HUES48 (cell line): ENCODE measurements around the gene TBCCD1.

Source experiments
- H3K27ac ChIP-seq: one replicate; pipeline ENCODE4 v1.7.0; 2013; ENCODE audit warnings: low read depth, low read length, inconsistent platforms
- H3K27me3 ChIP-seq: 2 replicates; pipeline ENCODE4 v1.6.1; 2013; ENCODE audit warnings: mild to moderate bottlenecking, low read length; ENCODE audit not compliant: control insufficient read depth, insufficient read depth
- H3K36me3 ChIP-seq: 2 replicates; pipeline ENCODE4 v1.6.1; 2013; ENCODE audit warnings: low read length; ENCODE audit not compliant: control insufficient read depth, insufficient read depth
- H3K4me1 ChIP-seq: 2 replicates; pipeline ENCODE4 v1.6.1; 2013; ENCODE audit warnings: mild to moderate bottlenecking, low read length; ENCODE audit not compliant: control insufficient read depth, insufficient read depth
- H3K4me3 ChIP-seq: 2 replicates; pipeline ENCODE4 v1.5.1; 2013; ENCODE audit warnings: mild to moderate bottlenecking, low read depth, low read length
- H3K9ac ChIP-seq: 2 replicates; pipeline ENCODE4 v1.6.1; 2013; ENCODE audit warnings: mild to moderate bottlenecking, low read depth, low read length, moderate library complexity
- H3K9me3 ChIP-seq: 2 replicates; pipeline ENCODE4 v1.6.1; 2013; ENCODE audit warnings: low read length; ENCODE audit not compliant: control insufficient read depth, insufficient read depth

The TBCCD1 gene

DNA sequence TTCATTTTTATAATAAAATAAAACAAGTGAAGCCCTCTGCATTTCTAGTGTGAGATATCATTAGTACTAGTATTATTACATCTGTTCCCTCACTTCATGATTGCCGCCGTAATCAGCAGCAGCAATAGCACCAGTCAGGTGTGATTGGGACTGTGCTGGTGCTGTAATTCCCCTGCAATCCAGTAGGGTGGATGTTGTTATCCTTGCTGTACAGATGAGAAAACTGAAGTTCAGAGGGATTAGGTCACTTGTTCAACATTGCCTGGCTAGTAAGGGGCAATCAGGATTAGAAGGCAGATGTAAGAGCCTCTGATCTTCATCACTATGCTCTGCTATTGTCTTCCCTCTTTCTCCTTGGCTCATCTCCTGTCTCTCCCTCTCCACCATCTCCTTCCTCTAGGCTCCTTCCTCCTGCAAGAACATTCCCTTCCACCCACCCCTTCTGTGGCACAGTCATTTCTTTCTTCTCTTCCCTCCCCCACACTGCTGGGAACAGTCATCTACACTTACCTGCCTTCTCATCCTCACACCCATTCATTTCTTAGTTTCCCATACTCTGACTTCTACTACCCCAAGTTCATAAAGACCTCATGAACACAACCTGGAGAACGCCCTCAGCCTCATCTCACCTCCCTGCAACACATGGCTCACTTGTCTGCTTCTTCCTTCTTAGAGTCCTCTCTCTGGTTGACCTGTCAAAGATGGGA is 52.7 kb downstream of the TBCCD1 start:
- H3K4me1 ChIP-seq, result no peaks in the 10 kb centered on the region

DNA sequence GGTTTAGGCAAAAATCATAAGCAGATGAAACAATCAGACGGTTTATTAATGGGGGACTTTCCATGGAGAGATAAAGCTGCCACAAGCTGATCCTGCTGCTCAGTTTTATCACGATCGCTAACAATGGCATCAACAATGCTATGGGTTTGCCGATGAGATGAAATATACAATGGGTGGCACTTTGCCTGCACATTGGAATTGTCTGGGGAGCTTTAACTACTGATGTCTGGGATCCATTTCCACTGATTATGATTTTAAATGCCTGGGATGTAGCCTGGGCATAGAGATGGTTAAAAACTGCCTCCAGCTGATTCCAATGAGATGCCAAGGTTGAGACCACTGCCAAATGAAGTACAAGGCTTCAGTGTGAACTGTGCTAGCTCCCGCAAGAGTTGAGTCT is 53.8 kb downstream of the TBCCD1 start:
- H3K27ac ChIP-seq, result no peak overlapping the region
- H3K27me3 ChIP-seq, result no peaks in the 10 kb centered on the region
- H3K4me1 ChIP-seq, result no peaks in the 10 kb centered on the region
- no peaks in the 10 kb centered on the region for H3K36me3 ChIP-seq
- no peak overlapping the region for H3K4me3 ChIP-seq
- H3K9ac ChIP-seq, result no peak overlapping the region
- H3K9me3 ChIP-seq, result no peaks in the 10 kb centered on the region

More for the DNA sequence above, 52.7 kb downstream of the TBCCD1 start:
- no peak overlapping the region for H3K9ac ChIP-seq
- H3K27ac ChIP-seq, result no peak overlapping the region
- H3K36me3 ChIP-seq, result no peaks in the 10 kb centered on the region
- H3K27me3 ChIP-seq, result no peaks in the 10 kb centered on the region
- no peaks in the 10 kb centered on the region for H3K9me3 ChIP-seq
- no peak overlapping the region for H3K4me3 ChIP-seq

DNA sequence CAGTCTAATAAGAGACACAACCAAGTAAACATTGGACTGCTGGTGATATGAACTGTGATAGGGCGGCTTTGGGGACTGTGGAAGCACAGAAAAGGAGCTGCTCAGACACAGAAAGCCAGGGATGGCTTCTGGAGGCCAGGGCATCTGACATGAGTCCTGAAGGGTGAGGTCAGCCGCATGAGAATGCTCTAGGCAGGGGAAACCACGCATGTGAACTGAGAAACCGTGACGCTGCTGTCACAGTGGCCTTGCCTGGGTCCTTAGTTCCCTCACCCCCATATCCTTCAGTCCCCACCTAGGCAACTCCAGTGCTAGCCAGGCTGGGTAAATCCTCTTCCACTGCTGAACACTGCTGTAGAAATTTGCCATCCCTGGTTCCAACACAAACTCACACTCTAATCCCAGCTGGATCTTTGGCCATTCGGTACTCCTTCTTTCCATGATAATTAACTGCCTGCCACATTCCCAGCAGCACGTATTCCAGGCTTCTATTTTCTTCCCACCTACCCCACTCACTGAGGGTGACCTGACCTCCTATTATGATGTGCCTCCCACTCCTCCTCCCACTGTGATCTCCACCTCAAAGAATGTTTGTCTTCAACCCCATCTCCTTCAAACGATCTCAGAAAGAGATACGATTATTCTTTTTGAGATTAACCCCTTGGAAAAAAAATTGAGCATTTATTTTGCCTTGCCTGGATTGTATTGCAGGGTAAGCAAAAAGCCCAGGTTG is 54.4 kb downstream of the TBCCD1 start:
- no peaks in the 10 kb centered on the region for H3K4me1 ChIP-seq
- H3K27me3 ChIP-seq, result no peaks in the 10 kb centered on the region
- H3K27ac ChIP-seq, result no peak overlapping the region
- H3K9ac ChIP-seq, result no peak overlapping the region
- no peak overlapping the region for H3K4me3 ChIP-seq
- H3K36me3 ChIP-seq, result no peaks in the 10 kb centered on the region
- H3K9me3 ChIP-seq, result no peaks in the 10 kb centered on the region

DNA sequence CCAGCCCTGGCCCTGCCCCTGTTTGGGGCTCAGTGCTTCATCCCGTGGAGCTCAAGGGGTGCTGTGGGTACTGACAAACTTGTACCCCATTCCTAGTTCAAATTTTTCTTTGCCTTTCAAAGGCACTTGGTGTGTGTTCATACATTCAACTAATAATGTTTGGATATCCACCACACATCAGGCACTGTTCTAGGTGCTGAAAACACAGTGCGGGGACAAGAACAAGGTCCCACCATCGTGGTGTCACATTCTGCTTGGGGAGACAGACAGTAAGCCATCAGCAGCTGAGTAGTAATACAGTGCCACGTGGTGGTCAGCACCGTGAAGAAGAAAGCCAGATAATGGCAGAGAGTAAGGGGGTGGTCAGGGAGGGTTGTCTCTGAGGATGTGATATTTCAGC is 55.4 kb downstream of the TBCCD1 start:
- Histone ChIP-seq H3K4me1 (no peaks in the 10 kb centered on the region), H3K36me3 (no peaks in the 10 kb centered on the region), H3K9me3 (no peaks in the 10 kb centered on the region), H3K27ac (no peak overlapping the region), H3K27me3 (no peaks in the 10 kb centered on the region), H3K9ac (no peak overlapping the region), H3K4me3 (no peak overlapping the region)

DNA sequence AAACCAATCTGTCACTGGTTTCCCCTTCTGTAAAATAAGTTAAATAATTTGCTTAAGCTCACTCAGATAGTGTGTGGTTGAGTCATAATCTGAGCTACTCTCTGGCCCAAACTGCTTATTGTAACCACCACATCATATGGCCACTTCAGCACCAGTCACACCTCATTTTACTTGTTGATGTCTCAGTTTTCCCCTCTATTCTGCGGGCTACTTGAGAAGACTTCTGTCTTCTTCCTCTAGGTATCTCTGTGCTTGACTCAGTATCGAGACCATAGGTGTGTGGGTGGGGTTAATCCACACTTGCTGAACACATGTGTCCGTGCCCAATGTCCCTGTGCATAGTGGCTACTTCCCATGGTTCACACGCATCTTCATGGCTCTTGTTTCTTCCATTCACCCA is 55.9 kb downstream of the TBCCD1 start:
- H3K27ac ChIP-seq, result no peak overlapping the region
- H3K4me3 ChIP-seq, result no peak overlapping the region
- H3K36me3 ChIP-seq, result no peaks in the 10 kb centered on the region
- no peaks in the 10 kb centered on the region for H3K27me3 ChIP-seq
- no peaks in the 10 kb centered on the region for H3K9me3 ChIP-seq
- H3K4me1 ChIP-seq, result no peaks in the 10 kb centered on the region
- no peak overlapping the region for H3K9ac ChIP-seq

DNA sequence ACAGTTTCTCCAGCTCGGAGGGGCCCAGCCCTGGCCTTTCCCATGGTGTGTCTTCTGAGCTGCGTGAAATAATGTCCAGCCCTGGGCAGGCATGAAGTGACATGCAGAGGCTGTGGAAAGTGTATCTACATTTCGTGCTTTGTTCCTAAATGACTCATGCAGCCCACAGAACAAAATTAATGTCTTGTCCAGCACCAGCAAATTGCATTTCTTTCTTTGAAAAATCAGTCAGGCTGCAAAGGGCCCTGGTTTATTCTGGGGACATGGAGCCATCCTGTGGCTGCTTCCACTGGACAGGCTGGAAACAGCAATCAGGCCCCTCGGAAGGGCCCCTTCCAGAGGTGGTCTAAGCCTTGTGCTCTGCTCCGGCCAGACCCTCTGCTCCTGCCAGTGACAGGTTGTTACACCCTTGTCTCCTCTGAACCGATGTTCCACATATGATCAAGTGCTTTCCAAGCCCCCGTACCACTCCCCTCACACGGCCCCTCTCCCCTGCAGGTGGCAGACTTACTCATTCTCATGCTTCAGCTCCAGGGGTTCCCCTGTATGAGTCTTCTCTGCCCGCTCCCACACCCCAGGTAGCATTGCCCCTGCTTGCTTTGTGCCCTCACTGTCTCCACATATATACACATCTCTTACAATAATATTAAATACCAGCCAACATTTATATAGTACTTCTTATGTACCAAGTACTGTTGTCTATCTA is 56.6 kb downstream of the TBCCD1 start:
- no peak overlapping the region for H3K9ac ChIP-seq
- H3K4me3 ChIP-seq, result no peak overlapping the region
- no peaks in the 10 kb centered on the region for H3K36me3 ChIP-seq
- no peaks in the 10 kb centered on the region for H3K4me1 ChIP-seq
- H3K9me3 ChIP-seq, result no peaks in the 10 kb centered on the region
- H3K27me3 ChIP-seq, result no peaks in the 10 kb centered on the region
- no peak overlapping the region for H3K27ac ChIP-seq

DNA sequence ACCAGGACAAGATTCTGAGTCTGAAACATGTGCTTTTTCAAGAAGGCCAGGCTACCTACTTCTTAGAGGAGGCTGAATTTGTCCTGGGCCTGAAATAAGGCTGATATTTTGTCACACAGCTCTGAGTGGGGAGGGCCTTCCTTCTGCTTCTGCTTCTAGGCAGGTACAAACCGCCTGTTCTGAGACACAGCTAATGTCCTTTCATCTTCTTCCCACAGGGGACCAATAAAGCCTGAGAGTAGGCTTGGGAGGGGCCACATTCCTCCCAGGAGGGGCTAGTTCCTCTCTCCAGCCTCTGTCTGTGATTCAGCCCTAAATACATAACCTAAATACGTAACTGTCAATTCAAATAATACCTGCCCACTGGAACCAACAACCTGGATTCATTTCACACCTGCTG is 57.7 kb downstream of the TBCCD1 start:
- H3K9ac ChIP-seq, result no peak overlapping the region
- H3K4me1 ChIP-seq, result no peaks in the 10 kb centered on the region
- no peak overlapping the region for H3K27ac ChIP-seq
- no peaks in the 10 kb centered on the region for H3K36me3 ChIP-seq
- H3K9me3 ChIP-seq, result no peaks in the 10 kb centered on the region
- H3K4me3 ChIP-seq, result no peak overlapping the region
- no peaks in the 10 kb centered on the region for H3K27me3 ChIP-seq

DNA sequence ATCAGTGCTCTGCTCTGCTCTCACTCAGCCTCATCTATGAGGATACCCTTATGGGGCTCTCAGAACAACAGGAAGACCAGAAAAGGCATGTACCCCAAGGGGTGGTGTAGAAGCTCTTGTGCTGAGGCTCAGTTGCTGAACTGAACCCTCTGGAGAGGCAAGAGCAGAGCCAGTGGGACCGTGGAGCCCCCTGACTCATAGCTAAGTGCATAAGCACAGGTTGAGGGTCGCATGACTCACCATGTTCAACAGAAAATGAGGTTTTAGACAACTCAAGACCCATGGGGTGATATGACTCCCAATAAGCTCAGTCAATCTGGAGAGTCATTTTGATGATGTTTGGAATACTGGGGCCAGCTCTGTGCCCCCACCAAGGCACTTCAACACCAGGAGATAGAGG is 60.3 kb downstream of the TBCCD1 start:
- Histone ChIP-seq H3K9ac (no peak overlapping the region), H3K4me1 (no peaks in the 10 kb centered on the region), H3K9me3 (no peaks in the 10 kb centered on the region), H3K4me3 (no peak overlapping the region), H3K27ac (no peak overlapping the region), H3K36me3 (no peaks in the 10 kb centered on the region), H3K27me3 (no peaks in the 10 kb centered on the region)

DNA sequence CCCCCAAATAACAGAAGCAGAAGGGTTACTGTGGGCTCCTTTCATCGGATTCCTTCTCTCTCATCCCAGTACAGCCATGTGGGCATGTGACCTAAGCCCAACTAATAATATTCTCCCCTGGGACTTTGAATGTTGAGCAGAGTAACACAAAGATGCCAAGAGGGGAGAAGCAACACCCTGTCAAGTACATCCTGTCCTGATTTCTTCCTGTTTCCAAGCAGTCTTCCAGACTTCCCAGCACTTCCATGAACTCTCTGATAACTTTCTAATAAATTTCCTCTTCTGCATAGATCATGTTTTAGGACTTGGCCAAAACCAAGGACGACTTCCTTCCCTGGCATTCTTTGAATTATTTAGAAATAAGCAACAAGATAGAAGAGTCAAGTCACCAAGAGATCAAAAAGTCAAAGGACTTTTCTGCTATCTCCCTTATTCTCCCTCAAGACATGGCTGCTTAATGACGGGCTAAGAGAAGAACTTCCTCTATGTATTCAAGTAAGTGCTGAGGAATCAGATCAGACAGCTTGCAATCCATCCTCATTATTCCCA is 60.9 kb downstream of the TBCCD1 start:
- no peaks in the 10 kb centered on the region for H3K36me3 ChIP-seq
- H3K27ac ChIP-seq, result no peak overlapping the region

DNA sequence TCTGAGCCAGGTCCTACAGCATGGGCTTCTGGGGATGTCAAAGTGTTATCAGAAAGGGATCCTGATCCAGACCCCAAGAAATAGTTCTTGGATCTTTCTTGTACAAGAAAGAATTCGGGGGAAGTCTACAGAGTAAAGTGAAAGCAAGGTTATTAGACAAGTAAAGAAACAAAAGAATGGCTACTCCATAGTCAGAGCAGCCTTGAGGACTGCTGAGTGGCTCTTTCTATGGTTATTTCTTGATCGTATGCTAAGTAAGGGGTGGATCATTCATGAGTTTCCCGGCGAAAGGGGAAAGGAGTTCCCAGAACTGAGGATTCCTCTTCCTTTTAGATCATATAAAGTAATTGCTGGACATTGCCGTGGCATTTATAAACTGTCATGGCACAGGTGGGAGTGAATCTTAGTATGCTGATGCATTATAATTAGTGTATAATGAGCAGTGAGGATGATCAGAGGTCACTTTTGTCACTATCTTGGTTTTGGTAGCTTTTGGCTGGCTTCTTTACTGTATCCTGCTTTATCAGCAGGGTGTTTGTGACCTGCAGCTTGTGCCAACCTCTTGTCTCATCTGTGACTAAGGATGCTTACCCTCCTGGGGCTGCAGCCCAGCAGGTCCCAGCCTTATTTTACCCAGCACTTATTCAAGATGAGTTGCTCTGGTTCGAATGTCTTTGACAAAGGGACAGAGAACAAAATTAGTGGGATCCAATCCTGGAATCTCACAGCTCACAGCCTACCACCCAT is 64.0 kb downstream of the TBCCD1 start:
- Histone ChIP-seq H3K4me3 (no peak overlapping the region), H3K9me3 (no peaks in the 10 kb centered on the region), H3K27ac (no peak overlapping the region), H3K27me3 (no peaks in the 10 kb centered on the region), H3K9ac (no peak overlapping the region), H3K36me3 (no peaks in the 10 kb centered on the region), H3K4me1 (no peaks in the 10 kb centered on the region)

More for the DNA sequence above, 60.9 kb downstream of the TBCCD1 start:
- no peaks in the 10 kb centered on the region for H3K9me3 ChIP-seq
- H3K4me1 ChIP-seq, result no peaks in the 10 kb centered on the region
- H3K9ac ChIP-seq, result no peak overlapping the region
- H3K4me3 ChIP-seq, result no peak overlapping the region
- H3K27me3 ChIP-seq, result no peaks in the 10 kb centered on the region
